Muscle of leg (tissue), 11 donors: ENCODE data around the gene NMNAT1. TPM values are rescaled to one million over a fixed set of nuclear protein-coding genes. Genes with fewer than 3 reads are reported as not detected.
A peak's percentile ranks its signal among the peaks of the same experiment; 100 is the strongest.
"Not testable (repeated sequence)": the region's sequence is repeated elsewhere in the genome, so short reads cannot be mapped to it uniquely, and the experiment has no call there.

Experiments
- DNase-seq: peaks from one replicate; pipeline ENCODE4 v3.0.0; 2013
- H3K27ac ChIP-seq: one replicate; pipeline ENCODE4 v1.5.1; 2013; ENCODE audit warnings: mild to moderate bottlenecking, low read length, control low read depth
- H3K27me3 ChIP-seq: one replicate; pipeline ENCODE4 v1.6.1; 2013; ENCODE audit warnings: low read length; ENCODE audit not compliant: control insufficient read depth, insufficient read depth
- H3K36me3 ChIP-seq: one replicate; pipeline ENCODE4 v1.6.1; 2013; ENCODE audit warnings: low read length; ENCODE audit not compliant: control insufficient read depth, insufficient read depth
- H3K4me1 ChIP-seq: one replicate; pipeline ENCODE4 v1.6.1; 2013; ENCODE audit warnings: low read length; ENCODE audit not compliant: control insufficient read depth, insufficient read depth
- H3K4me3 ChIP-seq: one replicate; pipeline ENCODE4 v1.5.1; 2013; ENCODE audit warnings: low read length, control low read depth
- H3K9me3 ChIP-seq: replicated peaks from 2 replicates; pipeline ENCODE4 v1.6.1; 2013; ENCODE audit warnings: low read depth, low read length; ENCODE audit not compliant: control insufficient read depth
- WGBS: methylation state at CpG from one replicate; pipeline ENCODE4 v1.1.5; 2013; ENCODE audit warnings: missing lambda C conversion rate; ENCODE audit not compliant: insufficient coverage; 5-methylcytosine and 5-hydroxymethylcytosine counted together
- polyA plus RNA-seq, 8 donors: library from polyadenylated mRNA; unstranded; fragments of 120-200 nt; gene quantifications; one replicate each; pipeline versions ENCODE4 v1.2.1 to v1.2.3, GENCODE V29; 2013; ENCODE audit warnings: inconsistent platforms in 1 of 8, low replicate concordance in 1 of 8; ENCODE audit not compliant: insufficient read length in 8 of 8, insufficient read depth in 1 of 8
- total RNA-seq: library from RNA; stranded (reverse); fragments of 120-200 nt; gene quantifications from one replicate; pipeline ENCODE4 v1.2.4, GENCODE V29; 2013

Gene NMNAT1
- total and polyA plus RNA-seq, 9 donors, result 10.8 to 13.2 (median 12.4) TPM

- WGBS, result 89% methylated on average over 1 of the region's 2 CpGs
- DNase-seq, result no peak
- Histone ChIP-seq H3K36me3 (no peaks in the 10 kb centered on the region), H3K27me3 (no peaks in the 10 kb centered on the region), H3K4me3 (no peak overlapping the region), H3K9me3 (no peaks in the 10 kb centered on the region), H3K4me1 (peaks cover 35% of the 10 kb centered on the region), H3K27ac (no peak overlapping the region)
Observed at GRCh38 chr1:9906466-9906865, 36.8 kb upstream of the NMNAT1 start.

GRCh38 chr1:9907441-9907840 is 35.8 kb upstream of the NMNAT1 start:
- no peaks in the 10 kb centered on the region for H3K9me3 ChIP-seq
- H3K27ac ChIP-seq, result no peak overlapping the region
- no peak for DNase-seq
- H3K27me3 ChIP-seq, result no peaks in the 10 kb centered on the region
- H3K4me1 ChIP-seq, result peaks cover 28% of the 10 kb centered on the region
- H3K4me3 ChIP-seq, result no peak overlapping the region
- WGBS, result 65% methylated on average over 5 of the region's 5 CpGs
- H3K36me3 ChIP-seq, result no peaks in the 10 kb centered on the region

GRCh38 chr1:9908871-9909233 is 34.4 kb upstream of the NMNAT1 start:
- Histone ChIP-seq H3K4me1 (peaks cover 28% of the 10 kb centered on the region), H3K4me3 (peak overlapping the region; percentile 82), H3K27ac (no peak overlapping the region), H3K9me3 (no peaks in the 10 kb centered on the region), H3K36me3 (no peaks in the 10 kb centered on the region), H3K27me3 (no peaks in the 10 kb centered on the region)
- no peak for DNase-seq
- WGBS, result 60% methylated on average over 1 of the region's 4 CpGs

- no peaks in the 10 kb centered on the region for H3K36me3 ChIP-seq
- no peaks in the 10 kb centered on the region for H3K27me3 ChIP-seq
- no peaks in the 10 kb centered on the region for H3K9me3 ChIP-seq
- peaks cover 28% of the 10 kb centered on the region for H3K4me1 ChIP-seq
- peak overlapping the region; percentile 56 for H3K27ac ChIP-seq
- WGBS, result under 1% methylated on average over 42 of the region's 47 CpGs
- peak; percentile 42 for DNase-seq
- peak overlapping the region; percentile 82 for H3K4me3 ChIP-seq
Observed at GRCh38 chr1:9909234-9910046, 33.8 kb upstream of the NMNAT1 start.

- no peak for DNase-seq
- no peaks in the 10 kb centered on the region for H3K27me3 ChIP-seq
- peaks cover 28% of the 10 kb centered on the region for H3K4me1 ChIP-seq
- WGBS, result under 1% methylated on average over 35 of the region's 55 CpGs
- no peaks in the 10 kb centered on the region for H3K36me3 ChIP-seq
- no peaks in the 10 kb centered on the region for H3K9me3 ChIP-seq
- peak within 1 kb of the TSS; percentile 97 for H3K27ac ChIP-seq
- H3K4me3 ChIP-seq, result peak within 1 kb of the TSS; percentile 82
Observed at GRCh38 chr1:9910076-9910422, 33.2 kb upstream of the NMNAT1 start, which contains the start of gene CTNNBIP1. Gene CTNNBIP1, minus strand, starts transcription at chr1:9910269. Its CDS starts 38,205 bp downstream, at chr1:9872064.

GRCh38 chr1:9910423-9911178 is 32.7 kb upstream of the NMNAT1 start:
- H3K27me3 ChIP-seq, result no peaks in the 10 kb centered on the region
- WGBS, result 1% methylated on average over 41 of the region's 45 CpGs
- H3K4me1 ChIP-seq, result peaks cover 28% of the 10 kb centered on the region

GRCh38 chr1:9912264-9912936 is 30.9 kb upstream of the NMNAT1 start:
- H3K27ac ChIP-seq, result no peak overlapping the region
- no peaks in the 10 kb centered on the region for H3K36me3 ChIP-seq
- WGBS, result 89% methylated on average over 10 of the region's 12 CpGs

More at GRCh38 chr1:9910423-9911178, 32.7 kb upstream of the NMNAT1 start:
- Histone ChIP-seq H3K27ac (peak overlapping the region; percentile 97), H3K36me3 (no peaks in the 10 kb centered on the region), H3K4me3 (peak overlapping the region; percentile 71), H3K9me3 (no peaks in the 10 kb centered on the region)
- peak; percentile 100 for DNase-seq

GRCh38 chr1:9914610-9914937 is 28.7 kb upstream of the NMNAT1 start:
- no peaks in the 10 kb centered on the region for H3K9me3 ChIP-seq
- no peaks in the 10 kb centered on the region for H3K36me3 ChIP-seq
- no peak overlapping the region for H3K27ac ChIP-seq
- H3K4me1 ChIP-seq, result peaks cover 11% of the 10 kb centered on the region
- no peaks in the 10 kb centered on the region for H3K27me3 ChIP-seq
- no peak overlapping the region for H3K4me3 ChIP-seq
- 80% methylated on average over 1 of the region's 2 CpGs for WGBS
- DNase-seq, result no peak

More at GRCh38 chr1:9912264-9912936, 30.9 kb upstream of the NMNAT1 start:
- DNase-seq, result no peak
- Histone ChIP-seq H3K4me3 (no peak overlapping the region), H3K27me3 (no peaks in the 10 kb centered on the region), H3K9me3 (no peaks in the 10 kb centered on the region), H3K4me1 (peaks cover 20% of the 10 kb centered on the region)

- DNase-seq, result no peak
- H3K4me3 ChIP-seq, result no peak overlapping the region
- no CpG with 5 or more reads among the region's 2 CpGs for WGBS
Observed at GRCh38 chr1:9916452-9916851, 26.8 kb upstream of the NMNAT1 start.

GRCh38 chr1:9917495-9917894 is 25.8 kb upstream of the NMNAT1 start:
- H3K4me1 ChIP-seq, H3K9me3 ChIP-seq, H3K27ac ChIP-seq, H3K27me3 ChIP-seq, H3K36me3 ChIP-seq, DNase-seq, H3K4me3 ChIP-seq: not testable (repeated sequence)
- no CpG with 5 or more reads among the region's 3 CpGs for WGBS

More at GRCh38 chr1:9916452-9916851, 26.8 kb upstream of the NMNAT1 start:
- Histone ChIP-seq H3K4me1 (peaks cover 1% of the 10 kb centered on the region), H3K27ac (no peak overlapping the region), H3K9me3 (no peaks in the 10 kb centered on the region), H3K36me3 (no peaks in the 10 kb centered on the region), H3K27me3 (no peaks in the 10 kb centered on the region)
